NOMO-1 treated with dmso at 0.1 percent for 144 hours (cell line): ENCODE results near the gene SCART1.

ENCODE experiments used
- DNase-seq: peaks from one replicate; lab custom pipeline; 2025; ENCODE audit not compliant: unreplicated experiment; lab: John Stamatoyannopoulos, UW

SCART1 gene

GRCh38 chr10:133454204-133454893 is 604 bp downstream of the SCART1 start:
- no peak for DNase-seq

- DNase-seq: no peak
These were observed 1.5 kb downstream of the SCART1 start for GRCh38 chr10:133455196-133455595.

- DNase-seq: no peak
These were observed 1.9 kb downstream of the SCART1 start for GRCh38 chr10:133455611-133456031.

GRCh38 chr10:133456041-133456951 is 2.6 kb downstream of the SCART1 start:
- DNase-seq: no peak

GRCh38 chr10:133457100-133457841 is 3.5 kb downstream of the SCART1 start:
- no peak for DNase-seq

GRCh38 chr10:133458021-133458709 is 4.4 kb downstream of the SCART1 start:
- no peak for DNase-seq

GRCh38 chr10:133458710-133459453 is 5.1 kb downstream of the SCART1 start:
- DNase-seq: no peak

- DNase-seq: no peak
These were observed 5.9 kb downstream of the SCART1 start for GRCh38 chr10:133459454-133460207.

GRCh38 chr10:133460208-133460769 is 6.5 kb downstream of the SCART1 start:
- no peak for DNase-seq

- no peak for DNase-seq
These were observed 7.3 kb downstream of the SCART1 start for GRCh38 chr10:133461027-133461426.

GRCh38 chr10:133461841-133462240 is 8.1 kb downstream of the SCART1 start:
- no peak for DNase-seq

- DNase-seq: no peak
These were observed 9.0 kb downstream of the SCART1 start for GRCh38 chr10:133462512-133463305.

- DNase-seq: no peak
These were observed 10.9 kb downstream of the SCART1 start for GRCh38 chr10:133464582-133465031.

GRCh38 chr10:133465191-133465949 is 11.6 kb downstream of the SCART1 start:
- no peak for DNase-seq

GRCh38 chr10:133465950-133466474 is 12.3 kb downstream of the SCART1 start:
- no peak for DNase-seq

- DNase-seq: no peak
These were observed 13.0 kb downstream of the SCART1 start for GRCh38 chr10:133466683-133467275.
